ENCODE results near the gene TPRG1. TPM values are rescaled to one million over a fixed set of nuclear protein-coding genes. Genes with fewer than 3 reads are reported as not detected.

The TPRG1 gene
- total and polyA plus RNA-seq, 2 of the 8 experiments (the other 6 are each of a cell fraction or from before 2014, with no cell fraction given) = 0.37 to 0.47 TPM

DNA sequence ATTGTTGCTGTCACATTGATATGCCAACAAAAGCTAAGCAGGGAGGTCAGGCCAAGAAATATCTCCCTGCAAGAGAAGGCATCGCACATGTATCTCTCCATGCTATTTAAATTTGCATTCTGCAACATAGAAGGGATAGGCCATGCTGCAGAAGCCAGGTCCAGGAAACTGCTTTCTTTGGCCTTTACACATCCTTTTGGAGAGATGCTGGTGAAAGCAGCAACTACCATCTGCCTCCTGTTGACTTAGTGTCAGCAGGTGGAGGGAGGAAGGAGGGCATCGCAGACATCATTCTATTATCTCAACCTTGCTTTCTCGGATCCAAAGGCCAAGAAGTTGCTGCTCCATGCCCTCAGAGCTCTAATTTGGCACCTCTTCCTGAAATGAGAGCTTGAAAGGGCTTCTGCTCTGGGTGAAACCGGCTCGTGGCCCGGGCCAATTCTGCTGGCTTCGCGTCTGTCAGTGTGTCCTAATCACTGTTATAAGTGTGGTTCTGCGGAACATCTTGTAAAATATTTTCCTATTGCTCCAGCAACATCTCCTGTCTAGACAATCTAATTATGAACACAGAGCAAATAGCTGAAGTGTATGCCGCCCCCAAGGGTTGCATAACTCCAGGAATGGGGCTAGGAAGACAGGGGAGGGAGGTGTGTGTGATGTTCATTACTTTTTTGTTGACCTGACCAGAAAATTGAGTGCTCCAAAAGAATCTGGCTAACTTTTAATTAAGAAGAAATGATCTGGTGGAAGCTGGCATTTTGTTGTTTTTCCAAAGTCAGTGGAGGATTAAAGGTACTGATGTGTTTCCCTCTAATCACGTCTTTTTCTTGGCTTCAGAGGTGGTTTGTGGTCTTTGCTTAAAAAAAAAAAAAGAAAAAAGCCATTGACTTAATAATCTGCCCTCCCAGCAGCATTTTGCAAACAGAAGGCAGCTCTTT is 89.1 kb downstream of the TPRG1 start (continued):
- TF ChIP-seq RFX5 (IDR thresholded peaks at IDR 0.05; ENCODE audit: borderline replicate concordance, low read depth, low read length) (no peak), NANOG (IDR thresholded peaks at IDR 0.05; ENCODE audit: insufficient read depth, low read depth, low read length, poor library complexity, severe bottlenecking) (no peak), POU5F1 (IDR thresholded peaks at IDR 0.05; ENCODE audit: low read depth, low read length) (no peak), BRCA1 (IDR thresholded peaks at IDR 0.05; ENCODE audit: low read depth, low read length) (no peak), HDAC6 (IDR thresholded peaks at IDR 0.05; ENCODE audit: low read depth, low read length) (no peak)
- TF ChIP-seq, protein P1, sequence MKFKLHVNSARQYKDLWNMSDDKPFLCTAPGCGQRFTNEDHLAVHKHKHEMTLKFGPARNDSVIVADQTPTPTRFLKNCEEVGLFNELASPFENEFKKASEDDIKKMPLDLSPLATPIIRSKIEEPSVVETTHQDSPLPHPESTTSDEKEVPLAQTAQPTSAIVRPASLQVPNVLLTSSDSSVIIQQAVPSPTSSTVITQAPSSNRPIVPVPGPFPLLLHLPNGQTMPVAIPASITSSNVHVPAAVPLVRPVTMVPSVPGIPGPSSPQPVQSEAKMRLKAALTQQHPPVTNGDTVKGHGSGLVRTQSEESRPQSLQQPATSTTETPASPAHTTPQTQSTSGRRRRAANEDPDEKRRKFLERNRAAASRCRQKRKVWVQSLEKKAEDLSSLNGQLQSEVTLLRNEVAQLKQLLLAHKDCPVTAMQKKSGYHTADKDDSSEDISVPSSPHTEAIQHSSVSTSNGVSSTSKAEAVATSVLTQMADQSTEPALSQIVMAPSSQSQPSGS (IDR thresholded peaks at IDR 0.05; ENCODE audit: low read length) = no peak

Measured in H1 (cell line).